ENCODE measurements around the gene CLCNKB.
"Not testable (repeated sequence)": the region's sequence is repeated elsewhere in the genome, so short reads cannot be mapped to it uniquely, and the experiment has no call there.

The CLCNKB gene

DNA sequence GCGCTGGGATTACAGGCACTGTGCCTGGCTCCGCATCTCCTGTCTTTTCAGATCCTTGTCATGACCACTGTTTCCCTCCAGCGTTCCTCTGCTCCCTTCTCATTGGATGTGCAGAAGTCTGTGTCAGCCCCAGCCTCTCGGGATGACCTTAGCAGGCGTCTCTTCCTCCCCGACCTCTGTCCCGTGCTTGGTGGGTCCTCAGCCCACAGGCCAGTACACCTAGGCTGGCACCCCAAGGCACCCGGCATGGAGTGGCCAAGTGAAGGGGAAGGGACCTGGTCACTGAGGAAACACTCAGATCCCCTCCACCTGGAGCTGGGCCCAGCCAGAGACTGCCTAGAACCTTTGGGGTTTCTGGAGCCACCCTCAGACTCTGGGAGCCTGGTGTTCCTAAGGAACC, 2.4 kb upstream of the CLCNKB start:
- no peak for DNase-seq (ENCODE audit: low read depth)
- no peak overlapping the region for H3K4me3 ChIP-seq (ENCODE audit: low read length)
- TF ChIP-seq, protein P1, sequence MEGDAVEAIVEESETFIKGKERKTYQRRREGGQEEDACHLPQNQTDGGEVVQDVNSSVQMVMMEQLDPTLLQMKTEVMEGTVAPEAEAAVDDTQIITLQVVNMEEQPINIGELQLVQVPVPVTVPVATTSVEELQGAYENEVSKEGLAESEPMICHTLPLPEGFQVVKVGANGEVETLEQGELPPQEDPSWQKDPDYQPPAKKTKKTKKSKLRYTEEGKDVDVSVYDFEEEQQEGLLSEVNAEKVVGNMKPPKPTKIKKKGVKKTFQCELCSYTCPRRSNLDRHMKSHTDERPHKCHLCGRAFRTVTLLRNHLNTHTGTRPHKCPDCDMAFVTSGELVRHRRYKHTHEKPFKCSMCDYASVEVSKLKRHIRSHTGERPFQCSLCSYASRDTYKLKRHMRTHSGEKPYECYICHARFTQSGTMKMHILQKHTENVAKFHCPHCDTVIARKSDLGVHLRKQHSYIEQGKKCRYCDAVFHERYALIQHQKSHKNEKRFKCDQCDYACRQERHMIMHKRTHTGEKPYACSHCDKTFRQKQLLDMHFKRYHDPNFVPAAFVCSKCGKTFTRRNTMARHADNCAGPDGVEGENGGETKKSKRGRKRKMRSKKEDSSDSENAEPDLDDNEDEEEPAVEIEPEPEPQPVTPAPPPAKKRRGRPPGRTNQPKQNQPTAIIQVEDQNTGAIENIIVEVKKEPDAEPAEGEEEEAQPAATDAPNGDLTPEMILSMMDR (conservative IDR thresholded peaks at IDR 0.05; ENCODE audit: low read depth, low read length), result no peak

DNA sequence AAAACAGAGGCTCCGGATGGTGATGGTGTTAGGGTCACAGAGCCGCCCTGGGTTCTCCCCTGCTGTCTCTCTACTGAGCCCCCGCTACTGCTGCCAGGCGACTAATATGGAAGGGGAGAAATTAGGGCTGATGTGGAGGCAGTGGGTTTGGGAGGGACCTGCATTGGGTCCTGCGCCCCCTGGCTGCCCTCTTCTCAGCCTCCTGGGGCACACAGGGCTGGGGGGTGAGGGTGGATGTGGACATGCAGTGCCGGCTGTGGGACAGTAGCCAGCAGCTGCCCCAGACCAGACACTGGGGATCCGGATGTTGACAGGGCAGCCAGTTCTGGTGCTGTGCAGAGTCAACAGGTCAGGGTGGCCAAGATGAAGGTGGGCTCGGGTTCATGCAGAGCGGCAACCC, 1.5 kb upstream of the CLCNKB start:
- no peak for DNase-seq (ENCODE audit: low read depth)
- H3K4me3 ChIP-seq (ENCODE audit: low read length), result no peak overlapping the region
- TF ChIP-seq, protein P1 (conservative IDR thresholded peaks at IDR 0.05; ENCODE audit: low read depth, low read length), result no peak

DNA sequence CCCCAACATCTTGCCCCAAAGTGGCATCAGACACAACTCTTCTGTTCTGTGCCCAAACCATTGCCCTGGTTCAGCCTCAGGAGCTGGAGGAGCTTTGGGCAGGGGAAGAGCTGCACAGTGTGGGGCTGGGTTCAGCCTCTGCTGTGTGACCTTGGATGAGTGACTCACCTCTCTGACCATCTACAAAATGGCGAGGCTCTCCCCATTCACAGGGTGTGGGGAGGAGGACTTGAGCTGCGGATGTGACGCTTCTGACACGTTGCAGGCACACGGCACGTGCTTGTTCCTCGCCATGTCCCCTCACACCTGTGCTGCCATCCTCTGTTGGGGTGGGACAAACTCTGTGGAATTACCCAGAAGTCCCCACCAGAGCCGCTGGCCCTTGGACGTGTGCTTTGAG, 928 bp upstream of the CLCNKB start:
- H3K4me3 ChIP-seq (ENCODE audit: low read length); DNase-seq (ENCODE audit: low read depth): not testable (repeated sequence)

DNA sequence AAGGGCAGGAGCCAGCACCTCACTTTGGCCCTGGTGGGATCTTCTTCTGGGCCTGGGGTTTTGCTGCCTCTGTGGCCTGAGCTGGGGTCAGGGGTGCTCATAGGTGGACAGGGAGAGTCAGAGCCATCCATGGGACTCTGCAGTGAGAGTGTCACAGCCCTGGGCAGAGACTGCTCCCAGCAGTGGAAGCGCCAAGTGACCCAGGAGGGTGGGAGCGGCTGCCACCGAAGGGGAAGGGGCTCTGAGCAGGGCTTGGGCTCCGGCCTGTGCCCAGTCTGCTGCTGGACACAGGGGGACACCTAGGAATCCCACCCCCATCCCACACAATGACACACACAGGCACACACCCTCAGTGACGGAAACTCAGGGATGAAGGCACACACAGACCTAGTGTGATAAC, 368 bp downstream of the CLCNKB start:
- TF ChIP-seq, protein P1 (conservative IDR thresholded peaks at IDR 0.05; ENCODE audit: low read depth, low read length), result no peak
- DNase-seq (ENCODE audit: low read depth), result no peak

DNA sequence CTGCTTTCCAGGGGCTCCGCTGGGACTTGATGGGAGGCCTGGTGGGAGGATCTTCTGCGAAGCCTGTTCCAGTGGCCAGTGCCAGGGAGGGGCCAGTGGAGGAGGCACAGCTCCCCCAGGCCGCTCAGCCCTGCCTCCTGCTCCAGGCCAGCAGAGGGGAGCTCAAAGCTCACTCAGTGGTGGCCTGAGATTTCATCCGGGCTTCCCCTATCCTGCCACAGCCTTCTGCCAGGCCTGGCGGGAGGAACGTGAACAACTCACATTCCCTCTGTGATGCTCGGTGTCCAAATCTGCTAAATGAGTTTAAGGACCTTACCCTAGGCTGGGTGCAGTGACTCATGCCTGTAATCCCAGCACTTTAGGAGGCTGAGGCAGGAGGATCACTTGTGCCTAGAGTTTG, 3.3 kb downstream of the CLCNKB start:
- no peak overlapping the region for H3K4me3 ChIP-seq (ENCODE audit: low read length)
- TF ChIP-seq, protein P1 (conservative IDR thresholded peaks at IDR 0.05; ENCODE audit: low read depth, low read length), result no peak
- DNase-seq (ENCODE audit: low read depth), result no peak

More for the DNA sequence above, 368 bp downstream of the CLCNKB start:
- no peak overlapping the region for H3K4me3 ChIP-seq (ENCODE audit: low read length)

DNA sequence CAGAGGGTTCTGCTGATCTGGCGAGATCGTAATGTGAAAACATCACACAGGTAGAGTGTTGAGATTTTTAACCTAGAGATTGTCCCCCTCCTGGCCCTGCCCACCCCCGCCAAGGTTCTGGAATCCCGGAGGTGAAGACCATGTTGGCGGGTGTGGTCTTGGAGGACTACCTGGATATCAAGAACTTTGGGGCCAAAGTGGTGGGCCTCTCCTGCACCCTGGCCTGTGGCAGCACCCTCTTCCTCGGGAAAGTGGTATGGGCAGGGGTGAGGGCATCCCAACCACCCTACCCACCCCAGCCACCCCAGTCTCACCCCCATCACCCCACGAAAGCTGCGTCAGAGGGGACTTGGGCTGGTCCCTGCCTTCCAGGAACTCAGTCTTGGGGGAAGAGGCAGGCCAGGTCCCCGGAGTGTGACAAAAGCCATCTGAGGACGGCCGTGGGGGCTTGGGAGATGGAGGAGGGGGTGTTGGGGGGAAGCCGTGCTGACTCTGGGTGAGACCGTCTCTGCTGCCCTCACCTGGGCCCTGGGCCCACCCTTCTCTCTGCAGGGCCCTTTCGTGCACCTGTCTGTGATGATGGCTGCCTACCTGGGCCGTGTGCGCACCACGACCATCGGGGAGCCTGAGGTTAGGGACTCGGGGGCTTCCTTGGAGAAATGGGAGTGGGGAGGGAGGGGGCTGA, 4.4 kb downstream of the CLCNKB start:
- TF ChIP-seq, protein P1 (conservative IDR thresholded peaks at IDR 0.05; ENCODE audit: low read depth, low read length), result no peak
- DNase-seq (ENCODE audit: low read depth), result no peak
- no peak overlapping the region for H3K4me3 ChIP-seq (ENCODE audit: low read length)

DNA sequence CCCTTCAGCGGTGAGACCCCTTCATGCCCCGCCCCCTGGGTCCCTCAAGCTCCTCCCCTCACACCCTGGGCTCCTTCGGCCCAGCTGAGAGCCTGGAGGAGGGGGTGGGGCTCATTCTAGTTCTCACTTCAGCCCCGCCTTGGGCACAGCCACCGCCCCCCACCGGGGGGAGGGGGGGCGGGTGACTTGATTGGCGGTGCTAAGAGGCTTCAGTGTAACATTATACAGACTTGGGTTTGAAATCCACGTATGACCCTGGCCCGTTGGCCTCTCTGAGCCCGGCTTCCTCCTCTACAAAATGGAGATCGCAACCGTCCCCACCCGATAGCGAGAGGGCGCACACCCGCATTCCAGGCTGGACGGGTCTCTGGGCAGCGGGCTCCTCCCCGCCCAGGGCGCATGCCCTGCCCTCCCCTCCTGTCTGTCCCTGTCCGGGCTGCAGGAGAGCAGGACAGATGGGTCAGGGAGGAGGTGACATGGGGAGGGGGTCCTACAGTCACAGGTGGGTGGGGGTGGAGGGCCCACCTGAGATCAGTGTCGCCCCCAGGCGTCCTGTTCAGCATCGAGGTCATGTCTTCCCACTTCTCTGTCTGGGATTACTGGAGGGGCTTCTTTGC, 5.1 kb downstream of the CLCNKB start:
- DNase-seq (ENCODE audit: low read depth), result no peak
- TF ChIP-seq, protein P1 (conservative IDR thresholded peaks at IDR 0.05; ENCODE audit: low read depth, low read length), result peak; percentile 16
- peak overlapping the region; percentile 50 for H3K4me3 ChIP-seq (ENCODE audit: low read length)

All from retinal pigment epithelial cell (primary cell).